OCI-LY3 (cell line): Measurements from ENCODE around the gene RBM48.

Experiments
- H2AFZ ChIP-seq: fragments of 200-600, 300-600 bp; shearing (Covaris generic); 2 replicates; pipeline ENCODE4 v1.6.0; 2014; ENCODE audit warnings: antibody characterized with exemption, low read depth, low read length
- H3K27ac ChIP-seq: fragments of 200-600, 300-600 bp; sonication (generic); 2 replicates; pipeline ENCODE4 v1.5.1; 2014; ENCODE audit warnings: mild to moderate bottlenecking, low read length, moderate library complexity, mixed read lengths
- H3K27me3 ChIP-seq: fragments of 200-600, 300-600 bp; sonication (generic); 2 replicates; pipeline ENCODE4 v1.6.1; 2014; ENCODE audit warnings: low read depth, low read length, mixed read lengths
- H3K36me3 ChIP-seq: fragments of 200-600, 300-600 bp; sonication (generic); replicated peaks from 2 replicates; pipeline ENCODE3; 2014; ENCODE audit warnings: low read depth, low read length, mixed read lengths
- H3K4me1 ChIP-seq: fragments of 300-600, 200-600 bp; sonication (generic); 2 replicates; pipeline ENCODE4 v1.6.1; 2014; ENCODE audit warnings: low read length, mixed read lengths
- H3K4me2 ChIP-seq: fragments of 200-600, 300-600 bp; sonication (generic); 2 replicates; pipeline ENCODE4 v1.6.1; 2014; ENCODE audit warnings: low read length, mixed read lengths
- H3K4me3 ChIP-seq: fragments of 300-600, 200-600 bp; sonication (generic); 2 replicates; pipeline ENCODE4 v1.5.1; 2014; ENCODE audit warnings: antibody characterized with exemption, mild to moderate bottlenecking, low read length, moderate library complexity
- H3K79me2 ChIP-seq: fragments of 300-600, 200-600 bp; shearing (Covaris generic); 2 replicates; pipeline ENCODE4 v1.6.1; 2014; ENCODE audit warnings: mild to moderate bottlenecking, low read length, mixed read lengths
- H3K9ac ChIP-seq: fragments of 300-600, 200-600 bp; shearing (Covaris generic); 2 replicates; pipeline ENCODE4 v1.6.0; 2014; ENCODE audit warnings: mild to moderate bottlenecking, low read length, moderate library complexity
- H3K9me3 ChIP-seq: fragments of 200-600, 300-600 bp; shearing (Covaris generic); 2 replicates; pipeline ENCODE4 v1.6.1; 2014; ENCODE audit warnings: low read length, mixed read lengths; ENCODE audit not compliant: insufficient read depth
- H4K20me1 ChIP-seq: fragments of 200-600, 300-600 bp; sonication (generic); 2 replicates; pipeline ENCODE4 v1.6.1; 2016; ENCODE audit warnings: low read length, mixed read lengths; ENCODE audit not compliant: insufficient read depth
- CTCF ChIP-seq: fragments of 200-600, 300-600 bp; sonication (generic); IDR thresholded peaks from 2 replicates; pipeline ENCODE4 v1.5.1; 2014; ENCODE audit warnings: antibody characterized with exemption, low read length, low read depth
- EZH2phosphoT487 ChIP-seq: fragments of 200-600 bp; shearing (Covaris generic); IDR thresholded peaks from 2 replicates; pipeline ENCODE4 v1.6.1; 2018; ENCODE audit warnings: antibody characterized with exemption, mixed run types, low read depth

RBM48 gene

GRCh38 chr7:92485974-92486373 lies 42.6 kb upstream of the RBM48 start:
- Histone ChIP-seq H3K36me3 (peaks cover 21% of the 10 kb centered on the region), H3K4me2 (no peak overlapping the region)

GRCh38 chr7:92487804-92488203 lies 40.8 kb upstream of the RBM48 start:
- no peaks in the 10 kb centered on the region for H3K27me3 ChIP-seq
- H3K36me3 ChIP-seq = peaks cover 24% of the 10 kb centered on the region
- TF ChIP-seq EZH2phosphoT487 (no peak), CTCF (no peak)

More at GRCh38 chr7:92485974-92486373, 42.6 kb upstream of the RBM48 start:
- Histone ChIP-seq H3K4me3 (no peak overlapping the region), H3K79me2 (no peaks in the 10 kb centered on the region), H4K20me1 (no peaks in the 10 kb centered on the region), H3K9ac (no peak overlapping the region), H2AFZ (no peak overlapping the region), H3K27me3 (no peaks in the 10 kb centered on the region), H3K9me3 (no peaks in the 10 kb centered on the region), H3K4me1 (no peaks in the 10 kb centered on the region), H3K27ac (no peak overlapping the region)
- TF ChIP-seq CTCF (no peak), EZH2phosphoT487 (no peak)

GRCh38 chr7:92489634-92490033 lies 39.0 kb upstream of the RBM48 start:
- H3K79me2 ChIP-seq = no peaks in the 10 kb centered on the region
- H4K20me1 ChIP-seq = no peaks in the 10 kb centered on the region
- H3K9me3 ChIP-seq = no peaks in the 10 kb centered on the region
- TF ChIP-seq CTCF (no peak), EZH2phosphoT487 (no peak)
- no peak overlapping the region for H3K27ac ChIP-seq
- H2AFZ ChIP-seq = no peak overlapping the region
- no peak overlapping the region for H3K9ac ChIP-seq
- H3K27me3 ChIP-seq = no peaks in the 10 kb centered on the region
- H3K4me1 ChIP-seq = no peaks in the 10 kb centered on the region
- H3K4me3 ChIP-seq = no peak overlapping the region
- peaks cover 24% of the 10 kb centered on the region for H3K36me3 ChIP-seq
- no peak overlapping the region for H3K4me2 ChIP-seq

More at GRCh38 chr7:92487804-92488203, 40.8 kb upstream of the RBM48 start:
- Histone ChIP-seq H3K4me2 (no peak overlapping the region), H3K4me1 (no peaks in the 10 kb centered on the region), H2AFZ (no peak overlapping the region), H3K27ac (no peak overlapping the region), H3K9ac (no peak overlapping the region), H3K79me2 (no peaks in the 10 kb centered on the region), H3K4me3 (no peak overlapping the region), H3K9me3 (no peaks in the 10 kb centered on the region), H4K20me1 (no peaks in the 10 kb centered on the region)

- H3K36me3 ChIP-seq = peaks cover 14% of the 10 kb centered on the region
- TF ChIP-seq CTCF = no peak
- no peak for TF ChIP-seq EZH2phosphoT487
Observed at GRCh38 chr7:92496876-92497275, 31.7 kb upstream of the RBM48 start.

More at GRCh38 chr7:92496876-92497275, 31.7 kb upstream of the RBM48 start:
- no peak overlapping the region for H3K4me3 ChIP-seq
- no peaks in the 10 kb centered on the region for H4K20me1 ChIP-seq
- no peak overlapping the region for H3K27ac ChIP-seq
- no peak overlapping the region for H3K4me2 ChIP-seq
- no peak overlapping the region for H2AFZ ChIP-seq
- no peaks in the 10 kb centered on the region for H3K4me1 ChIP-seq
- H3K9me3 ChIP-seq = no peaks in the 10 kb centered on the region
- H3K79me2 ChIP-seq = no peaks in the 10 kb centered on the region
- no peak overlapping the region for H3K9ac ChIP-seq
- no peaks in the 10 kb centered on the region for H3K27me3 ChIP-seq
